Activated CD4-positive, alpha-beta T cell treated with anti-CD3 and anti-CD28 coated beads, Interleukin-2, amount 50 U/mL, for 1 hour (primary cell): ENCODE data around the gene SLK.

Source experiments
- DNase-seq: peaks from one replicate; pipeline ENCODE4 v3.0.0-alpha.2; 2020

Gene SLK

GRCh38 chr10:104035194-104036068 is 68.5 kb downstream of the SLK start:
- DNase-seq = no peak

GRCh38 chr10:104036069-104036384 is 69.1 kb downstream of the SLK start:
- DNase-seq = no peak

GRCh38 chr10:104036518-104037260 is 69.7 kb downstream of the SLK start:
- no peak for DNase-seq

- no peak for DNase-seq
Observed at GRCh38 chr10:104037261-104037951, 70.5 kb downstream of the SLK start.

- no peak for DNase-seq
Observed at GRCh38 chr10:104038537-104038936, 71.6 kb downstream of the SLK start.

GRCh38 chr10:104038958-104039752 is 72.2 kb downstream of the SLK start:
- no peak for DNase-seq

GRCh38 chr10:104040382-104040781 is 73.4 kb downstream of the SLK start:
- no peak for DNase-seq

GRCh38 chr10:104040862-104041789 is 74.2 kb downstream of the SLK start:
- DNase-seq = no peak

- DNase-seq = no peak
Observed at GRCh38 chr10:104041891-104042535, 75.1 kb downstream of the SLK start.

- DNase-seq = no peak
Observed at GRCh38 chr10:104043185-104043830, 76.4 kb downstream of the SLK start.

- no peak for DNase-seq
Observed at GRCh38 chr10:104043854-104044253, 76.9 kb downstream of the SLK start.

GRCh38 chr10:104045151-104046089 is 78.5 kb downstream of the SLK start:
- DNase-seq = no peak

- no peak for DNase-seq
Observed at GRCh38 chr10:104046651-104047050, 79.7 kb downstream of the SLK start.

GRCh38 chr10:104049504-104050250 is 82.7 kb downstream of the SLK start:
- no peak for DNase-seq

GRCh38 chr10:104052431-104052830 is 85.5 kb downstream of the SLK start:
- no peak for DNase-seq

GRCh38 chr10:104053201-104053600 is 86.3 kb downstream of the SLK start:
- no peak for DNase-seq

GRCh38 chr10:104054430-104054829 is 87.5 kb downstream of the SLK start:
- no peak for DNase-seq

- no peak for DNase-seq
Observed at GRCh38 chr10:104056619-104057273, 89.8 kb downstream of the SLK start.
